Gastrocnemius medialis (tissue), 4 donors: Measurements from ENCODE around the gene ST6GALNAC6. TPM values are rescaled to one million over a fixed set of nuclear protein-coding genes. Genes with fewer than 3 reads are reported as not detected.
A peak's percentile ranks its signal among the peaks of the same experiment; 100 is the strongest.

Experiments
- ATAC-seq, 2 donors: fragments of 150-250 bp; one replicate each; pipeline ENCODE4 v1.9.1; 2016
- DNase-seq, 2 donors: peaks; one replicate each; pipeline ENCODE4 v3.0.0-alpha.2; 2019
- H3K27ac ChIP-seq, 4 donors: fragments of 200-600 bp; sonication (generic); 1 replicate in 1 of 4; 2 replicates in 3 of 4; pipeline ENCODE4 v1.5.1; 2016 to 2018; ENCODE audit warnings: mild to moderate bottlenecking in 2 of 4, moderate library complexity in 1 of 4
- H3K27me3 ChIP-seq, 3 donors: fragments of 200-600 bp; sonication (generic) in 2 of 3; 1 replicate in 1 of 3; 2 replicates in 2 of 3; pipeline versions ENCODE4 v1.5.1 to v1.6.0; 2016 to 2019; ENCODE audit warnings: mild to moderate bottlenecking in 1 of 3, moderate library complexity in 1 of 3
- H3K36me3 ChIP-seq, 2 donors: fragments of 200-600 bp; sonication (generic) in 1 of 2; one replicate each; pipeline ENCODE4 v1.5.1; 2017 to 2018
- H3K4me1 ChIP-seq, 2 donors: fragments of 200-600 bp; sonication (generic) in 1 of 2; one replicate each; pipeline ENCODE4 v1.5.1; 2016 to 2017; ENCODE audit warnings: mild to moderate bottlenecking in 2 of 2
- H3K4me3 ChIP-seq, 4 donors: fragments of 200-600 bp; sonication (generic) in 3 of 4; 1 replicate in 1 of 4; 2 replicates in 3 of 4; pipeline ENCODE4 v1.5.1; 2016 to 2019; ENCODE audit warnings: mild to moderate bottlenecking in 2 of 4
- H3K9me3 ChIP-seq, 3 donors: fragments of 200-600 bp; sonication (generic) in 2 of 3; 1 replicate in 1 of 3; 2 replicates in 2 of 3; pipeline ENCODE4 v1.5.1; 2016 to 2019
- CTCF ChIP-seq, 5 experiments: fragments of 450-650 bp in 3 of 5; fragments of 200-600 bp in 2 of 5; sonication (generic) in 2 of 5; IDR thresholded peaks in 4 of 5; conservative IDR thresholded peaks in 1 of 5; 1 replicate in 4 of 5; 2 replicates in 1 of 5; pipeline ENCODE4 v1.5.1; 2016 to 2019; ENCODE audit warnings: antibody characterized with exemption in 5 of 5, mild to moderate bottlenecking in 3 of 5, moderate library complexity in 3 of 5
- POLR2A ChIP-seq, 2 donors: fragments of 450-650 bp; IDR thresholded peaks; one replicate each; pipeline ENCODE4 v1.6.1; 2017; ENCODE audit warnings: antibody characterized with exemption in 2 of 2, mild to moderate bottlenecking in 2 of 2, moderate library complexity in 2 of 2
- in situ Hi-C, 4 donors: fragments of 200-750 bp; cut with MboI; loops; one replicate each; pipeline versions ENCODE4 v1.15.0 to v1.8.0; 2017; ENCODE audit warnings: low sequenced_read_pairs in 4 of 4
- intact Hi-C: fragments of 100-400 bp; cut with DNase I; formaldehyde crosslinking; loops from one replicate; pipeline ENCODE4 v1.15.1; 2023; ENCODE audit warnings: low total_unique reads
- total RNA-seq, 4 donors: library from RNA; depleted of rRNA; stranded (reverse); fragments of >200 nt; gene quantifications; one replicate each; pipeline versions ENCODE4 v1.1.0 to v1.2.3, GENCODE V29; 2016

ST6GALNAC6 gene, protein sequence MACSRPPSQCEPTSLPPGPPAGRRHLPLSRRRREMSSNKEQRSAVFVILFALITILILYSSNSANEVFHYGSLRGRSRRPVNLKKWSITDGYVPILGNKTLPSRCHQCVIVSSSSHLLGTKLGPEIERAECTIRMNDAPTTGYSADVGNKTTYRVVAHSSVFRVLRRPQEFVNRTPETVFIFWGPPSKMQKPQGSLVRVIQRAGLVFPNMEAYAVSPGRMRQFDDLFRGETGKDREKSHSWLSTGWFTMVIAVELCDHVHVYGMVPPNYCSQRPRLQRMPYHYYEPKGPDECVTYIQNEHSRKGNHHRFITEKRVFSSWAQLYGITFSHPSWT
- total RNA-seq = 10 to 100 TPM; 46.7 to 69.3 (median 56.9) TPM

DNA sequence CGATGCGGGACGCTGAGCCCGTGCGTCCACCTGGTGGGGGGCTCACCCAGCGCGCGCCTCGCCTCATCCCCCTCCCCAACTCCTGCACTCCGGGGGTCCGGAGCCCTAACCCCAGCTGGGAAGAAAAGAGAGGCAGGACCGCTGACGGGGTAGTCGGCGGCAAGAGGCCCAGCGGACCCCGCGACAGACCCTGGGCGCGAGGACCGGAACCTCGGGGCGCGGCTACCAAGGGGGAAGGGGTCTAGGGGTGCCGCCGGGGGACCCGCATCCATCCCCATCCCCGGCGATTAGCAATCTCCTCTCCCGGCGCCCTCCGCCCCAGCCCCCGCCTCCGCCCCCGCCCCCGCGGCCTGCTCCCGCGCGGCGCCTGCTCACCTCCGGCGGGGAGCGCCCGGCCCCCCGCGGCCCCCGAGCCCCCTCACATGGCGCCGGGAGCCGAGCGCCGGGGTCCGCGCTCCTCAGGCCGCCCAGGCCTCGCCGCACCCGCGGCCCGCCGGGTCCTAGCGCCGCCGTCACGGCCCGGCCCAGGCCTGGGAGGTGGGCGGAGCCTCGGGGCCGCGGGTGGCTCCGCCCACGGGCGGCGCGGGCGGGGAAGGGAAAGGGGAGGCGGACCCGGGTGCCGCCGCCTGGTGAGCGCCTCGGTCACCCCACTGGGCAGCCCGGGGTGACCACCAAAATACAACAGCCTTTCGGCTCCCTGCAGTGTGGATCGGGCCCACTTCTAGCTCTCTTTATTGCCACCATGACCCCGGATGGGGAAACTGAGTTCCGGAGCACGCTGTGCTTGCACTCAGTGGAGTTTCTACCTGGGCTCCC lies at the start of gene ST6GALNAC6:
Gene ST6GALNAC6, minus strand, starts transcription at position 476 of the 816 bp plus-strand sequence. CDS start 1,622 bp downstream, outside the sequence.
- in situ Hi-C loops (no loop called here), intact Hi-C loops (loop anchor here (5.0 kb wide), 1 partner anchor 447 kb away; the partner anchor contains the start of genes LRSAM1 and RPL12)
- Histone ChIP-seq H3K27ac (peak within 1 kb of the TSS; percentile 90 to 97 (median 93)), H3K4me3 (peak within 1 kb of the TSS; percentile 89 to 94 (median 90)), H3K36me3 (peaks cover 0 to 18% of the 10 kb centered on the region in 2 donors), H3K27me3 (no peaks in the 10 kb centered on the region), H3K9me3 (no peaks in the 10 kb centered on the region), H3K4me1 (peaks cover 30 to 45% of the 10 kb centered on the region in 2 donors)
- ATAC-seq (peak; percentile 68 to 72), DNase-seq (peak in 1 of 2 donors; percentile 64)
- TF ChIP-seq CTCF (IDR thresholded peaks at IDR 0.05 in 4 of 5, conservative IDR thresholded peaks at IDR 0.05 in 1 of 5) = peak in 1 of 5 experiments; percentile 13
- TF ChIP-seq POLR2A (IDR thresholded peaks at IDR 0.05) = peak; percentile 69 to 79

DNA sequence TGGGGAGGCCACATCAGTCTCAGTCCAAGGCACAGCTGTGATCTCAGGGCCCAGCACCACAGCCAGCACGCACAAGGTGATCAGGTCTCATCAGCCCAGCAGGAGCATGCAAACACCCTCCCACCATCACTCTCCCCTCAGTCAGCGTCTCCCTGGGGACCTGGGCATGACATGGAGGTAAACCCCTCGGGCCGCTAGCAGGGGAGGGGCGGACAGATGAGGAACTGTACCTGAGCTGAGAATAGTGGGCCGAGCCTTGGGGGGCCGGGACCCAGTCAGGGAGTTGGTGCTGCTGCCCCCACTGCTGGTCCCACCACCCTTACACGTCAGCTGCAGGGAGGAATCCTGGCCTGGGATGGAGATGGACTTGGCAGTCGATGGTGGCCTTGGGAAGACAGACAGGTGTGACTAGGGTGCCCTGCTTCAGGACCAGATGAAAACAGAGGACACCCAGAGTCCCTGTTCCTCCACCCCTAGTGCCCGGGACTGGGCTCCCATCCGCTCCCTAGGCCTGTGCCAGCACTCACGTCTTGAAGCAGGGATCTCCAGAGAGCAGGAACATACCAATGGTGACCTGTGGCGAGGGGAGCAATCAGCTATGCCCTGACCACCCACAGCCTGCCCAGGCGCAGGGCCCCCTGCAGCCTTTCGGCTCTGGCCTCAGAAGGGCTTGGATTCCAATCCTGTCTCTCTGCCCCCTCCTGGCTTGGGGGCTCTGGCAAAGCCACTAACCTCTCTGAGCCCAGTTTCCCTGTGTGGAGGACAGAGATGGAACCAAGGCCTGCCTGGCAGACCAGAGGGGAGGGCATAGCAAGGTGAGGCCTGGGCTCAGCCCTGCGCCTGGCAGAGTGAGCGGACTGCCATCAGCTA lies 48.7 kb upstream of the ST6GALNAC6 start:
- peaks cover 0 to 7% of the 10 kb centered on the region in 2 donors for H3K36me3 ChIP-seq
- intact Hi-C loops = no loop called here
- H3K27ac ChIP-seq = no peak overlapping the region
- TF ChIP-seq CTCF (IDR thresholded peaks at IDR 0.05 in 4 of 5, conservative IDR thresholded peaks at IDR 0.05 in 1 of 5) (no peak), POLR2A (IDR thresholded peaks at IDR 0.05) (no peak)
- in situ Hi-C loops = loop anchor here in 1 of 4 donors (5.0 kb wide), 1 partner anchor 84 kb away; no protein-coding TSS in a partner anchor
- H3K27me3 ChIP-seq = no peaks in the 10 kb centered on the region
- no peaks in the 10 kb centered on the region for H3K9me3 ChIP-seq
- no peak for DNase-seq
- no peak for ATAC-seq
- H3K4me3 ChIP-seq = no peak overlapping the region
- peaks cover 6% of the 10 kb centered on the region in 2 donors for H3K4me1 ChIP-seq

DNA sequence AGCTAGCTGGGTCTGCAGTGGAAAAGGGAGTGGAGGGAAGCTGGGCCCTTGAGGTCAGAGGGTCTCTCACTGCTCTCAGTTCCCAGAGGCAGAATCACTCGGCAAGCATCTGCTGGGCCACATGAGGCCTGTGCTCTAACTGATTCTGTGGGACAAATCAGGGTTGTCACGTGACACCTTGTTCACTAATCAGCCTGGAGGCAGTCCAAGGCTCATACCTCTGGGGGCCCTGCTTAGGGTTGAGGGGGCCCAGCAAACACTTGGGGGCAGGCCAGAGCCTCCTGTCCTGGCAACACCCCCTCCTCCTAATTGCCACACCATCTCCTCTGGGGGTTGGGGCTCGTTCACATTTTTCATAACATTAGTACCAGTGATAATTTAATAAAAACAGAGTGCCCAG lies 47.3 kb upstream of the ST6GALNAC6 start:
- ATAC-seq (no peak), DNase-seq (no peak)
- H3K9me3 ChIP-seq = no peaks in the 10 kb centered on the region
- H3K27ac ChIP-seq = no peak overlapping the region
- peaks cover 13% of the 10 kb centered on the region in 2 donors for H3K4me1 ChIP-seq
- TF ChIP-seq POLR2A (IDR thresholded peaks at IDR 0.05) (no peak), CTCF (IDR thresholded peaks at IDR 0.05 in 4 of 5, conservative IDR thresholded peaks at IDR 0.05 in 1 of 5) (no peak)
- intact Hi-C loops (no loop called here), in situ Hi-C loops (loop anchor here in 1 of 4 donors (5.0 kb wide), 1 partner anchor 86 kb away; no protein-coding TSS in a partner anchor)
- H3K36me3 ChIP-seq = peaks cover 0 to 7% of the 10 kb centered on the region in 2 donors
- no peak overlapping the region for H3K4me3 ChIP-seq
- H3K27me3 ChIP-seq = no peaks in the 10 kb centered on the region

DNA sequence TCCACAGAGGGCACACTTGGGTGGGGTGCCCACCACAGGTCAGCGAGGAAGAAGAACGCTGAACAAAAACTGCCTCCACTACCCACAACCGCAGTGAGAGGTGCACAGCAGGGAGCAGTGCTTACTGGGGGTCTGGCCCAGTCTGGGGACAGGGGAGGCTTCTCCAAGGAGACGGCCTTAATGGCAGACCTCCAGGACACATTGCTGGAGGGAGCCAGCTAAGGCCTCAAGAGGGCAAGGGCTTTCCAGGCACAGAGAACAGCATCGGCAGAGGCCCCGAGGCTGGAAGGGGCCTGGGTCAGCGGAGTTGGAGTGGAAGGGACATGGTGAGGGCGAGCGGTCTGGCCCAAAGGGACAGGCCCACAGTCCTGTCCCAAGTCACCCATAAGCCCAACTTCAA lies 46.5 kb upstream of the ST6GALNAC6 start:
- H3K27ac ChIP-seq = no peak overlapping the region
- H3K9me3 ChIP-seq = no peaks in the 10 kb centered on the region
- in situ Hi-C loops = loop anchor here in 1 of 4 donors (5.0 kb wide), 1 partner anchor 86 kb away; no protein-coding TSS in a partner anchor
- H3K36me3 ChIP-seq = peaks cover 0 to 7% of the 10 kb centered on the region in 2 donors
- no peak overlapping the region for H3K4me3 ChIP-seq
- no peaks in the 10 kb centered on the region for H3K27me3 ChIP-seq
- no peak for ATAC-seq
- intact Hi-C loops = no loop called here
- peaks cover 13% of the 10 kb centered on the region in 2 donors for H3K4me1 ChIP-seq
- DNase-seq = no peak
- TF ChIP-seq CTCF (IDR thresholded peaks at IDR 0.05 in 4 of 5, conservative IDR thresholded peaks at IDR 0.05 in 1 of 5) (no peak), POLR2A (IDR thresholded peaks at IDR 0.05) (no peak)
